IPS-NIHi11 (cell line): ENCODE results near the gene NUP58.

Experiments used
- DNase-seq: peaks from one replicate; pipeline ENCODE4 v3.0.0; 2012; ENCODE audit warnings: mixed read lengths, low spot score

NUP58 gene

GRCh38 chr13:25377244-25377962 is 76.0 kb downstream of the NUP58 start:
- DNase-seq: no peak

GRCh38 chr13:25378528-25378927 is 77.1 kb downstream of the NUP58 start:
- no peak for DNase-seq

- no peak for DNase-seq
Measured at GRCh38 chr13:25379011-25379410, 77.6 kb downstream of the NUP58 start.

GRCh38 chr13:25380082-25380481 is 78.7 kb downstream of the NUP58 start:
- DNase-seq: no peak

- DNase-seq: no peak
Measured at GRCh38 chr13:25380741-25381324, 79.4 kb downstream of the NUP58 start.

GRCh38 chr13:25384758-25385410 is 83.5 kb downstream of the NUP58 start:
- no peak for DNase-seq

GRCh38 chr13:25391932-25392331 is 90.5 kb downstream of the NUP58 start:
- DNase-seq: no peak
